H1 (cell line): ENCODE results near the gene ROS1. TPM values are rescaled to one million over a fixed set of nuclear protein-coding genes. Genes with fewer than 3 reads are reported as not detected.

Experiments
- CBX8 ChIP-seq: fragments of 300-800, 300-1000 bp; sonication (generic); IDR thresholded peaks from 2 replicates; pipeline ENCODE4 v1.7.1; 2016; ENCODE audit warnings: low read depth, low read length, borderline replicate concordance
- KDM4A ChIP-seq: IDR thresholded peaks from one replicate; pipeline ENCODE4 v1.7.1; 2012; ENCODE audit warnings: low read depth, mild to moderate bottlenecking, moderate library complexity, low read length, inconsistent platforms; ENCODE audit not compliant: severe bottlenecking
- polyA plus RNA-seq, 7 experiments: library from polyadenylated mRNA; depleted of rRNA in 3 of 7; stranded (reverse) in 5 of 7; unstranded in 2 of 7; fragments of >200 nt in 5 of 7; fragments of 200-250 nt in 2 of 7; gene quantifications; 1 replicate in 5 of 7; 2 replicates in 1 of 7; 4 replicates in 1 of 7; pipeline versions ENCODE4 v1.2.1 to v1.2.3, GENCODE V29; 2011 to 2013; ENCODE audit warnings: missing spikeins in 2 of 7, mixed read lengths in 2 of 7
- total RNA-seq: library from RNA; stranded (reverse); fragmentation: NEBNext Ultra II Directional; extraction: Animal tissue kit (Norgen Biotek cat#: 25700); gene quantifications from 2 replicates; pipeline ENCODE4 v1.2.1, GENCODE V29; 2021

Gene ROS1
- total and polyA plus RNA-seq, 2 of the 8 experiments (the other 6 are each of a cell fraction or from before 2014, with no cell fraction given) = not detected

DNA sequence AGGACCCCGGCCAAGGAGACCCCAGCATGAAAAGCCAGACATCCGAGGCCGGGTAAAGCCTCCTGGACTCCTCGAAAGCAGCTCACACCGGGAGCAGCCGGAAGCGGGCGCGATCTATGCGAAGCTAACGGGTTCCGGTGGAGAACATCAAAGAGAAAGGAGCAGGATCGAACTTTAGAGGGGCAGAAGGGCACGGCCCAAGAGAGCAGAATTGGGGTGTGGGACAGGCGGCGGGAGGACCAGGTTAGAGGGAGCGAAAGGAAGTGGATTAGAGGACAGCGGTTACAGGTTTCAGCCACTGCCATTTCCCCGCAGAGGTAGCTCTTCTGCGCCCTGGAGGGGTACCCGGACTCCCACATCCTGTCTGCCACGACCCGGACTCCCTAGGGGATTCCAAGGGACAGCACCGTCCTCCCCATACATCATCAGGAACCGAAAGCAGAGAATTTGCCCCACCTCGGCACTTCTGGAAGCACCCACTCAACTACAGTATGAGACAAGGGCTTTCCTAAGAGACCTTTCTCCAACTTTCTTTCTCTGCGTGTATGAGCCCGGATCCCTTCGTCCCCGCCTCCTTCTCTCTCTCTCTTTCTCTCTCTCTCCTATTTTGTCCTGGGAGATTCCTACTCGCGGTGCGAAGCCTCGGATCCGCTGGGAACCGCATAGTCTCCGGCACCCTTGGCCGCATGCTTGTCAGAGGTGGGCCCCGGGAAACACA, 160.9 kb downstream of the ROS1 start (continued):
- TF ChIP-seq CBX8 (0 out of 2 replicates have a peak, but pooled peaks have one; percentile 14), KDM4A (peak; percentile 48)
